ENCODE data around the gene B3GNT5.

DNA sequence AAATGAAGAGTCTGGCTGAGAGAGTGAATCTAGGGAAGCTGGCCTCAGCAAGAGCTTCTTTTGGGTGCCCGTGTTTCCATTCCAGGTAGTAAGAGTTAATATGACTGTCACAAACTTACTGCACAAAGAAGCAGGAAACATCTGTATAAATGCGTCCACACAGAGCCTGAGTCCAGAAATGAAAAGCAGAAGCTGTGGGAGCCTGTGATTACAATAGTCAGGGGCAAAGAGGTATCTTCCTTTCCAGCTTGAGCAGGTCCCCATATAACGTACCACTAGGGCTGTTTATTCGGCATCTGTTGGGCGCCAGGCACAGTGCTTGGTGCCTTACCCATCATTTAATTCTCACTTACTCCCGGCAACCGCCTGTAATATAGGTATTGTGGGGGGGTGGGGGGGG lies 40.5 kb upstream of the B3GNT5 start:
- TF ChIP-seq CTCF (conservative IDR thresholded peaks at IDR 0.05 in 1 of 2, IDR thresholded peaks at IDR 0.05 in 1 of 2; ENCODE audit: low read depth in 1 of 2, low read length in 2 of 2): no peak
- TF ChIP-seq EZH2 (IDR thresholded peaks at IDR 0.05; ENCODE audit: low read length, missing control alignments): no peak

Data from fibroblast of lung (primary cell).